Epithelial cell of esophagus (primary cell): ENCODE results near the gene TBL3.

Source experiments
- DNase-seq: peaks from one replicate; pipeline ENCODE4 v3.0.0; 2010; ENCODE audit warnings: low read depth
- H3K4me3 ChIP-seq: 2 replicates; pipeline ENCODE4 v1.5.1; 2011; ENCODE audit warnings: mild to moderate bottlenecking, low read length, control low read depth
- CTCF ChIP-seq: IDR thresholded peaks from 2 replicates; pipeline ENCODE4 v1.5.1; 2011; ENCODE audit warnings: low read depth, mild to moderate bottlenecking, low read length, control low read depth, inconsistent platforms; ENCODE audit not compliant: insufficient read depth; ENCODE audit errors: missing control alignments

Gene TBL3

GRCh38 chr16:2019921-2020831 is 48.3 kb downstream of the TBL3 start:
- DNase-seq: no peak
- H3K4me3 ChIP-seq: no peak overlapping the region
- no peak for TF ChIP-seq CTCF

GRCh38 chr16:2022723-2023091 is 50.9 kb downstream of the TBL3 start:
- no peak for TF ChIP-seq CTCF
- H3K4me3 ChIP-seq: no peak overlapping the region
- peak; percentile 34 for DNase-seq

- peak overlapping the region; percentile 25 for H3K4me3 ChIP-seq
- peak; percentile 83 for DNase-seq
- peak; percentile 80 for TF ChIP-seq CTCF
These were observed 51.5 kb downstream of the TBL3 start for GRCh38 chr16:2023092-2024031.

GRCh38 chr16:2024032-2024420 is 52.2 kb downstream of the TBL3 start:
- H3K4me3 ChIP-seq: no peak overlapping the region
- no peak for DNase-seq
- TF ChIP-seq CTCF: no peak

- no peak for DNase-seq
- H3K4me3 ChIP-seq: no peak overlapping the region
- no peak for TF ChIP-seq CTCF
These were observed 53.4 kb downstream of the TBL3 start for GRCh38 chr16:2025251-2025650.

GRCh38 chr16:2025878-2026460 is 54.1 kb downstream of the TBL3 start:
- H3K4me3 ChIP-seq: no peak overlapping the region
- DNase-seq: no peak
- TF ChIP-seq CTCF: no peak
